ENCODE results near the gene KRTAP20-1. TPM values are rescaled to one million over a fixed set of nuclear protein-coding genes. Genes with fewer than 3 reads are reported as not detected.

Gene KRTAP20-1
- total RNA-seq, 1 donor from 2014 or later = not detected

DNA sequence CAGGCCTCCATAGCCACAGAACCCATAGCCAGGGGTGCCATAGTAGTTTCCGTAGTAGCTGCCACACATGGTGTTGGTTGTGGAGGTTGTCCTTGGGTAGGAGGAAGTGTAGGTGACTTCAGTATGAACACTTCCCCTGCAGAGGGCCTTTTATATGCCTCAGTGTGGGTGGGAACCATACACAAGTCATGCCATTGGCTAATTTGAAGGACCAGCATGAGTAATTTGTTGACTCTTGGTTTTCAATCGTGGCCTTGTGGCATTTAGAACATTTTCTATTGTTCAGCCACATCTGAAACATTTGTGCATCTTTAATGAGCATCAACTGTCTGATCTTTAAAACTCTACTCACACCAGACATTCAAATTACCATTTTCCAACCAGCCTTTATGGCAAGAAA lies 2.4 kb upstream of the KRTAP20-1 start, which contains the start of gene KRTAP6-1:
KRTAP6-1 (minus strand) TSS at position 95 of the 400 bp plus-strand sequence; CDS start at position 69, 26 bp downstream.
- H3F3A ChIP-seq (ENCODE audit: low read depth) = no peaks in the 10 kb centered on the region
- no peak within 1 kb of the TSS for H3K27ac ChIP-seq
- no peak within 1 kb of the TSS for H3K4me3 ChIP-seq
- H3K27me3 ChIP-seq = no peaks in the 10 kb centered on the region
- no peak within 1 kb of the TSS for H3K27ac Mint-ChIP-seq
- TF ChIP-seq EZH2phosphoT487 (IDR thresholded peaks at IDR 0.05) = no peak
- TF ChIP-seq, protein P1, sequence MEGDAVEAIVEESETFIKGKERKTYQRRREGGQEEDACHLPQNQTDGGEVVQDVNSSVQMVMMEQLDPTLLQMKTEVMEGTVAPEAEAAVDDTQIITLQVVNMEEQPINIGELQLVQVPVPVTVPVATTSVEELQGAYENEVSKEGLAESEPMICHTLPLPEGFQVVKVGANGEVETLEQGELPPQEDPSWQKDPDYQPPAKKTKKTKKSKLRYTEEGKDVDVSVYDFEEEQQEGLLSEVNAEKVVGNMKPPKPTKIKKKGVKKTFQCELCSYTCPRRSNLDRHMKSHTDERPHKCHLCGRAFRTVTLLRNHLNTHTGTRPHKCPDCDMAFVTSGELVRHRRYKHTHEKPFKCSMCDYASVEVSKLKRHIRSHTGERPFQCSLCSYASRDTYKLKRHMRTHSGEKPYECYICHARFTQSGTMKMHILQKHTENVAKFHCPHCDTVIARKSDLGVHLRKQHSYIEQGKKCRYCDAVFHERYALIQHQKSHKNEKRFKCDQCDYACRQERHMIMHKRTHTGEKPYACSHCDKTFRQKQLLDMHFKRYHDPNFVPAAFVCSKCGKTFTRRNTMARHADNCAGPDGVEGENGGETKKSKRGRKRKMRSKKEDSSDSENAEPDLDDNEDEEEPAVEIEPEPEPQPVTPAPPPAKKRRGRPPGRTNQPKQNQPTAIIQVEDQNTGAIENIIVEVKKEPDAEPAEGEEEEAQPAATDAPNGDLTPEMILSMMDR (IDR thresholded peaks at IDR 0.05) = no peak
- TF ChIP-seq EZH2 (IDR thresholded peaks at IDR 0.05) = no peak
- DNase-seq (ENCODE audit: low spot score) = no peak
- H3K4me2 ChIP-seq = no peak within 1 kb of the TSS
- peaks cover 26% of the 10 kb centered on the region for H3K9me3 ChIP-seq (ENCODE audit: low read depth)
- H3K4me1 ChIP-seq = no peaks in the 10 kb centered on the region
- H3K9ac ChIP-seq = no peak within 1 kb of the TSS
- peaks cover 3% of the 10 kb centered on the region for H3K27me3 Mint-ChIP-seq (ENCODE audit: insufficient read depth, low read depth)
- H3K36me3 Mint-ChIP-seq = no peaks in the 10 kb centered on the region
- H2AFZ ChIP-seq (replicated peaks) = no peak within 1 kb of the TSS
- H3K79me2 ChIP-seq (ENCODE audit: low read depth) = no peaks in the 10 kb centered on the region
- H3K4me1 Mint-ChIP-seq = no peaks in the 10 kb centered on the region
- no peaks in the 10 kb centered on the region for H4K20me1 ChIP-seq (ENCODE audit: low read depth)
- no peak within 1 kb of the TSS for H3K4me3 Mint-ChIP-seq
- no peaks in the 10 kb centered on the region for H3K9me3 Mint-ChIP-seq
- no peaks in the 10 kb centered on the region for H3K36me3 ChIP-seq

- no peak for TF ChIP-seq EZH2 (IDR thresholded peaks at IDR 0.05)
- no peak for TF ChIP-seq EZH2phosphoT487 (IDR thresholded peaks at IDR 0.05)
- TF ChIP-seq, protein P1 (IDR thresholded peaks at IDR 0.05) = no peak
- H3K27ac ChIP-seq = no peak overlapping the region
- H4K20me1 ChIP-seq (ENCODE audit: low read depth) = no peaks in the 10 kb centered on the region
- Mint-ChIP-seq H3K27ac (no peak overlapping the region), H3K9me3 (no peaks in the 10 kb centered on the region), H3K4me1 (no peaks in the 10 kb centered on the region), H3K36me3 (no peaks in the 10 kb centered on the region), H3K4me3 (no peak overlapping the region), H3K27me3 (ENCODE audit: insufficient read depth, low read depth) (peaks cover 3% of the 10 kb centered on the region)
- DNase-seq (ENCODE audit: low spot score) = no peak
- H3K27me3 ChIP-seq = no peaks in the 10 kb centered on the region
- no peaks in the 10 kb centered on the region for H3F3A ChIP-seq (ENCODE audit: low read depth)
- no peak overlapping the region for H3K4me3 ChIP-seq
- no peaks in the 10 kb centered on the region for H3K79me2 ChIP-seq (ENCODE audit: low read depth)
- H3K4me2 ChIP-seq = no peak overlapping the region
- no peaks in the 10 kb centered on the region for H3K4me1 ChIP-seq
- no peaks in the 10 kb centered on the region for H3K36me3 ChIP-seq
- peaks cover 30% of the 10 kb centered on the region for H3K9me3 ChIP-seq (ENCODE audit: low read depth)
- H3K9ac ChIP-seq = no peak overlapping the region
- no peak overlapping the region for H2AFZ ChIP-seq (replicated peaks)
These were observed 1.0 kb upstream of the KRTAP20-1 start for GRCh38 chr21:30615199-30615598.

GRCh38 chr21:30620080-30620479 lies 3.9 kb downstream of the KRTAP20-1 start:
- Histone ChIP-seq H3K4me3 (no peak overlapping the region), H3K27ac (no peak overlapping the region), H3K79me2 (ENCODE audit: low read depth) (no peaks in the 10 kb centered on the region), H3K9ac (no peak overlapping the region), H3K27me3 (no peaks in the 10 kb centered on the region), H4K20me1 (ENCODE audit: low read depth) (no peaks in the 10 kb centered on the region), H3F3A (ENCODE audit: low read depth) (no peaks in the 10 kb centered on the region), H3K36me3 (no peaks in the 10 kb centered on the region), H2AFZ (replicated peaks) (no peak overlapping the region), H3K9me3 (ENCODE audit: low read depth) (peaks cover 15% of the 10 kb centered on the region), H3K4me1 (no peaks in the 10 kb centered on the region), H3K4me2 (no peak overlapping the region)
- Mint-ChIP-seq H3K27ac (no peak overlapping the region), H3K27me3 (ENCODE audit: insufficient read depth, low read depth) (peaks cover 2% of the 10 kb centered on the region), H3K4me1 (no peaks in the 10 kb centered on the region), H3K36me3 (no peaks in the 10 kb centered on the region), H3K4me3 (no peak overlapping the region), H3K9me3 (peaks cover 3% of the 10 kb centered on the region)
- no peak for DNase-seq (ENCODE audit: low spot score)
- TF ChIP-seq EZH2phosphoT487 (IDR thresholded peaks at IDR 0.05) (no peak), EZH2 (IDR thresholded peaks at IDR 0.05) (no peak)
- TF ChIP-seq, protein P1 (IDR thresholded peaks at IDR 0.05) = no peak
